ENCODE measurements around the gene XXYLT1. TPM values are rescaled to one million over a fixed set of nuclear protein-coding genes. Genes with fewer than 3 reads are reported as not detected.
A peak's percentile ranks its signal among the peaks of the same experiment; 100 is the strongest.

Gene XXYLT1
- total and polyA plus RNA-seq, 9 of the 15 experiments (the other 6 are each of a cell fraction or from before 2014, with no cell fraction given) = 1.9 to 18.9 (median 15.0) TPM

DNA sequence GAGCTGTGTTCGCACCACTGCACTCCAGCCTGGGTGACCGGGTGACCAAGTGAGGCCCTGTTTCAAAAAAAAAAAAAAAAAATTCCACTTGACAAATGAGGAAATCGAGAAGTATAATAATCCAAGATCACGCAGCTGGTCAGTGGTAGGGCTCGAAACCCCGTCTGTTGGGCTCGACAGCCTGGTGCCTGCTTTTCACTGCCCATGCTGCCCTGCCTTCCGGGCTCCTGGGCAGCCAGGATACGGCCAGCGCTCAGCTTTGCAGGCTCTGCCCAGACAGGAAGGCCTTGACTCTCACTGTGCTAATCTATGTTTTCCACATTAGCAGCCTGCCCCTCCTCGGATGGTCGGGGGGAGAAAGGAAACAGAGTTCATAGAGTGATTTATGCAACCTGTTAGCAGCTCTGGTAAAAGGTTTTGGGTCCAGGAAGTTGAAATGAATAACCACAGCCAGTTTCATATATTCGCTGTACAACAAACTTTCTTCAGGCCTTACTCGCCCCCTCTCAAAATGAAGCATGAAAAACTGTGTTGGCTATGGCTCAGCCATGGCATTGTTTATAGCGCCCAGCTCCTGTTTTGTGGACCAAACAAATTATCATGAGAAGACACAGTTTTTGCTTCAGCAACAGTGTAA is 108.8 kb downstream of the XXYLT1 start (continued):
- no peak for TF ChIP-seq RFX1 (IDR thresholded peaks at IDR 0.05)
- TF ChIP-seq MAZ (CRISPR knock-in tag; conservative IDR thresholded peaks at IDR 0.05 in 1 of 2, IDR thresholded peaks at IDR 0.05 in 1 of 2) = peak; percentile 40 to 64; a peak in 2 of 4 replicates
- TF ChIP-seq ZFP1 (CRISPR knock-in tag; IDR thresholded peaks at IDR 0.05) = peak; percentile 34; the same call in 1 of the 2 replicates
- peak; percentile 60; the same call in 1 of the 2 replicates for TF ChIP-seq LEF1 (IDR thresholded peaks at IDR 0.05)
- TF ChIP-seq ZNF76 (CRISPR knock-in tag; IDR thresholded peaks at IDR 0.05; ENCODE audit: borderline replicate concordance) = peak; percentile 68; the same call in 1 of the 2 replicates
- TF ChIP-seq ZNF197 (CRISPR knock-in tag; IDR thresholded peaks at IDR 0.05; ENCODE audit: low read depth) = no peak
- no peak for TF ChIP-seq ZNF766 (CRISPR knock-in tag; conservative IDR thresholded peaks at IDR 0.05)
- 0 out of 2 replicates have a peak, but pooled peaks have one; percentile 53 for TF ChIP-seq HMG20B (CRISPR knock-in tag; IDR thresholded peaks at IDR 0.05)
- peak; percentile 74 for TF ChIP-seq SMARCA4 (IDR thresholded peaks at IDR 0.05)
- no peak for TF ChIP-seq SREBF2 (CRISPR knock-in tag; IDR thresholded peaks at IDR 0.05)
- TF ChIP-seq ZNF445 (CRISPR knock-in tag; IDR thresholded peaks at IDR 0.05; ENCODE audit: low read depth) = 0 out of 2 replicates have a peak, but pooled peaks have one; percentile 58
- TF ChIP-seq, protein P1, sequence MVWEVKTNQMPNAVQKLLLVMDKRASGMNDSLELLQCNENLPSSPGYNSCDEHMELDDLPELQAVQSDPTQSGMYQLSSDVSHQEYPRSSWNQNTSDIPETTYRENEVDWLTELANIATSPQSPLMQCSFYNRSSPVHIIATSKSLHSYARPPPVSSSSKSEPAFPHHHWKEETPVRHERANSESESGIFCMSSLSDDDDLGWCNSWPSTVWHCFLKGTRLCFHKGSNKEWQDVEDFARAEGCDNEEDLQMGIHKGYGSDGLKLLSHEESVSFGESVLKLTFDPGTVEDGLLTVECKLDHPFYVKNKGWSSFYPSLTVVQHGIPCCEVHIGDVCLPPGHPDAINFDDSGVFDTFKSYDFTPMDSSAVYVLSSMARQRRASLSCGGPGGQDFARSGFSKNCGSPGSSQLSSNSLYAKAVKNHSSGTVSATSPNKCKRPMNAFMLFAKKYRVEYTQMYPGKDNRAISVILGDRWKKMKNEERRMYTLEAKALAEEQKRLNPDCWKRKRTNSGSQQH (CRISPR knock-in tag; IDR thresholded peaks at IDR 0.05) = no peak
- no peak for TF ChIP-seq HDAC3 (IDR thresholded peaks at IDR 0.05; ENCODE audit: borderline replicate concordance, partially characterized antibody)
- TF ChIP-seq NFXL1 (CRISPR knock-in tag; IDR thresholded peaks at IDR 0.05) = no peak
- TF ChIP-seq RBM39 (optimal IDR thresholded peaks at IDR 0.05; ENCODE audit: low read depth, low read length) = no peak
- no peak for TF ChIP-seq ZNF133 (CRISPR knock-in tag; IDR thresholded peaks at IDR 0.05)
- 0 out of 2 replicates have a peak, but pooled peaks have one; percentile 47 for TF ChIP-seq ZNF41 (CRISPR knock-in tag; conservative IDR thresholded peaks at IDR 0.05)
- 0 out of 2 replicates have a peak, but pooled peaks have one; percentile 59 for TF ChIP-seq ZNF695 (CRISPR knock-in tag; IDR thresholded peaks at IDR 0.05)
- no peak for TF ChIP-seq BDP1 (IDR thresholded peaks at IDR 0.05; ENCODE audit: insufficient read depth, insufficient read length)
- no peak for TF ChIP-seq KLF10 (CRISPR knock-in tag; IDR thresholded peaks at IDR 0.05)
- no peak for TF ChIP-seq FOXJ3 (CRISPR knock-in tag; IDR thresholded peaks at IDR 0.05)
- no peak for TF ChIP-seq GTF2F1 (IDR thresholded peaks at IDR 0.05; ENCODE audit: low read depth, low read length)
- TF ChIP-seq ZNF134 (CRISPR knock-in tag; conservative IDR thresholded peaks at IDR 0.05) = 0 out of 2 replicates have a peak, but pooled peaks have one; percentile 15
- TF ChIP-seq PHTF2 (CRISPR knock-in tag; IDR thresholded peaks at IDR 0.05) = no peak
- TF ChIP-seq ETV1 (tag; conservative IDR thresholded peaks at IDR 0.05; ENCODE audit: low read depth) = peak; percentile 95
- no peak for TF ChIP-seq ZNF12 (CRISPR knock-in tag; IDR thresholded peaks at IDR 0.05)
- no peak for TF ChIP-seq TBP (optimal IDR thresholded peaks at IDR 0.05; ENCODE audit: low read depth, low read length)
- TF ChIP-seq, protein P2, sequence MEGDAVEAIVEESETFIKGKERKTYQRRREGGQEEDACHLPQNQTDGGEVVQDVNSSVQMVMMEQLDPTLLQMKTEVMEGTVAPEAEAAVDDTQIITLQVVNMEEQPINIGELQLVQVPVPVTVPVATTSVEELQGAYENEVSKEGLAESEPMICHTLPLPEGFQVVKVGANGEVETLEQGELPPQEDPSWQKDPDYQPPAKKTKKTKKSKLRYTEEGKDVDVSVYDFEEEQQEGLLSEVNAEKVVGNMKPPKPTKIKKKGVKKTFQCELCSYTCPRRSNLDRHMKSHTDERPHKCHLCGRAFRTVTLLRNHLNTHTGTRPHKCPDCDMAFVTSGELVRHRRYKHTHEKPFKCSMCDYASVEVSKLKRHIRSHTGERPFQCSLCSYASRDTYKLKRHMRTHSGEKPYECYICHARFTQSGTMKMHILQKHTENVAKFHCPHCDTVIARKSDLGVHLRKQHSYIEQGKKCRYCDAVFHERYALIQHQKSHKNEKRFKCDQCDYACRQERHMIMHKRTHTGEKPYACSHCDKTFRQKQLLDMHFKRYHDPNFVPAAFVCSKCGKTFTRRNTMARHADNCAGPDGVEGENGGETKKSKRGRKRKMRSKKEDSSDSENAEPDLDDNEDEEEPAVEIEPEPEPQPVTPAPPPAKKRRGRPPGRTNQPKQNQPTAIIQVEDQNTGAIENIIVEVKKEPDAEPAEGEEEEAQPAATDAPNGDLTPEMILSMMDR (IDR thresholded peaks at IDR 0.05 in 2 of 3, conservative IDR thresholded peaks at IDR 0.05 in 1 of 3; ENCODE audit: insufficient read depth in 2 of 3, low read depth in 1 of 3, low read length in 3 of 3) = no peak
- TF ChIP-seq SUPT5H (IDR thresholded peaks at IDR 0.05) = no peak
- no peak for TF ChIP-seq HLTF (IDR thresholded peaks at IDR 0.05)
- TF ChIP-seq MTA1 (IDR thresholded peaks at IDR 0.05; ENCODE audit: borderline replicate concordance) = no peak

Data from K562 (cell line).